Stimulated activated CD4-positive, alpha-beta T cell treated with anti-CD3 and anti-CD28 coated beads, Interleukin-12 subunit alpha, Interleukin-12 subunit beta, amount 100 ng/mL, for 4 hours (primary cell): Measurements from ENCODE around the gene SRGAP3.
A peak's percentile ranks its signal among the peaks of the same experiment; 100 is the strongest.

Source experiments
- DNase-seq: peaks from one replicate; pipeline ENCODE4 v3.0.0-alpha.2; 2020

SRGAP3 gene

DNA sequence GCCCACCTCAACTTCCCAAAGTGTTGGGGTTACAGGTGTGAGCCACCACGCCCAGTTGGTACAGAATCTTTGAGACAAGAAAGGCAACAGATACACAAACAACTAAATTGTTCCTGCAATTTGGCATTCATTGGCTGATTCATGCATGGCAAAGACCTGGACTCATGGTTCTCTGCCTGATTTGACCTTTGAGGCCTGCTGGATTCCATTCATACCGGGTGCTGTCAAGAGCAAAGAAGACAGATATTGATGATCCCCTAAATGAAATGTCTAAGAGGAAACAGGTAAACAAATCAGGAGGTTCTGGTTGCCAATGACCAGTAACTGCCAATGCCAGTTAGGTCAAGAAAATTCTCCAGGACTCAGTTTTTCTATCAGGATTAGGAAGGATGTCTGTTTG is 242.2 kb downstream of the SRGAP3 start:
- DNase-seq: no peak

DNA sequence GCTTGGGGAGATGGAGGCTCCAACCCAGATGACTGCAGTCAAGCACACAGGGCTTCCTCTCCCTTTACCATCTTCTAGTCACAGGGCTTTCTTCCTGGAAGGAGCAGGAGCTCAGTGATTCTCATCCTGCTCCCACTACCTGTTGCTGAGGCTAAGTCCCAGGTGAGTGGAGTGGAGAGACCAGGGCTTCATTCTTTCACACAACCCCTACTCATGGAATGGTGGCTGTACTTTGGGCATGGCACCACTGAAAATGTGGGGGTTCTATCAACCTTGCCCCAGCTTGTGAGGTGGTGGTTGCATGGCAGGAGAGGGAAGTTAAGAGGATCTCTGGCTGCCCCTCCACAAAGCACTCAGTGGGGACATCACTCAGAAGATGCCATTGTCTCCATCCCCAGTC is 249.4 kb downstream of the SRGAP3 start:
- DNase-seq: no peak

DNA sequence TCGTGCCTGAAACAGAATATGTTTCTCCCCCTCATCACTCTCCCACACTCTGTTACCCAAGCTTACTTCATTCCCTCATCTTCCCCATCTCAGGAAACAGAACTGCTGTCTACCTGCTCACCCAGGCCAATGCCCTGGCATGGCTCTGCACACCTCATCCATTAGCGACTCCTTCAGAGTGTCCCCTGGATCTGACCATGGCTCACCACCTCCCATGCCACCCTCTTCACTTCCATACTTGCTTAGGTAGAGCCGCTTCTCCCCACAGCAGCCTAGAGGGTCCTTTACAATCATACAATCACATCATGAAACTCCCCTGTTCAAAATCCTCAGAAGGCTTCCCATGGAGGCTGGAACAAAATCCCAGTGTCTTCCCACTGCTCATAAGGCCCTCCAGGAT is 252.3 kb downstream of the SRGAP3 start:
- no peak for DNase-seq

DNA sequence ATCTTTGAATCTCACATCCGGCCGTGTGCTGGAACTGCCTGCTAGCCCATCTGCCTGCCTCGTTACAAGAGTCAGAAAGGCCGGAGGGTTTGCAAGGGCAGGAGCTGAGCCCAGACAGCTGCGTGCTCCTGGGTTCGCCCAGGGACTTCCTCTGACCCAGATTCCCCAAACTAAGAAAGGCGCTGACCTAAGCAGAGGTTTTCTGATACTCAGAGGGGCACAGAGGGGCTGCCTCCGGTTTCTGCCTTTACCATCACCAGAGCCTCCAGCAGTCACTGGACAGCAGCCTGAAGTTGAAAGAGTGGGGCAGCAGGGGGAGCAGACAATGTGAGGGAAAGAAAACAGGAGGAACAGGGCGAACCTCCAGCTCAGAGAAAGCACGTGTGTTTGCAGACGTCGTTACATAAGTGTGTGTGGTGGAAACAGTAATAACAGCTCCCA is 252.7 kb downstream of the SRGAP3 start:
- DNase-seq: no peak

GRCh38 chr3:8996216-8996615 is 253.2 kb downstream of the SRGAP3 start:
- no peak for DNase-seq

- DNase-seq: no peak
Observed at GRCh38 chr3:8994226-8994625, 255.2 kb downstream of the SRGAP3 start.

- no peak for DNase-seq
Observed at GRCh38 chr3:8993331-8993730, 256.1 kb downstream of the SRGAP3 start.

GRCh38 chr3:8992854-8993253 is 256.6 kb downstream of the SRGAP3 start:
- no peak for DNase-seq

DNA sequence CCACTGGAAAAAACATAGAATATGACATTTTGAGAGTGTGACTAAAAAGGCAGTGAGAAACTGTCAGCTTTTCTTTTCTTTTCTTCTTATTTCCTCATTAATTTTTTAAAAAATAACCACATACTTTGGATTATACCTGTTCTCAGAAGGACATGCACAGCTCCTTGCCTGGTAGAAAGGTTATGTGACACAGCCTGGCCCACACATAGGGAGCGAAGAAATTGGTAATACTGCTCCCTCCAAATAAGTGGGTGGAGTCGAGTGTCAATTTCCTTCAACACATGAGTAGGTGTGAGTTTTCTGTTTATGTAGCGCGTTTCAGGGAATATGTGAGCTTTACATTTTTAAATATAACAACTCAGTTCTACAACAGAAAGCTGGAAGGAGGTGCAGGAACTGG is 257.2 kb downstream of the SRGAP3 start:
- no peak for DNase-seq

DNA sequence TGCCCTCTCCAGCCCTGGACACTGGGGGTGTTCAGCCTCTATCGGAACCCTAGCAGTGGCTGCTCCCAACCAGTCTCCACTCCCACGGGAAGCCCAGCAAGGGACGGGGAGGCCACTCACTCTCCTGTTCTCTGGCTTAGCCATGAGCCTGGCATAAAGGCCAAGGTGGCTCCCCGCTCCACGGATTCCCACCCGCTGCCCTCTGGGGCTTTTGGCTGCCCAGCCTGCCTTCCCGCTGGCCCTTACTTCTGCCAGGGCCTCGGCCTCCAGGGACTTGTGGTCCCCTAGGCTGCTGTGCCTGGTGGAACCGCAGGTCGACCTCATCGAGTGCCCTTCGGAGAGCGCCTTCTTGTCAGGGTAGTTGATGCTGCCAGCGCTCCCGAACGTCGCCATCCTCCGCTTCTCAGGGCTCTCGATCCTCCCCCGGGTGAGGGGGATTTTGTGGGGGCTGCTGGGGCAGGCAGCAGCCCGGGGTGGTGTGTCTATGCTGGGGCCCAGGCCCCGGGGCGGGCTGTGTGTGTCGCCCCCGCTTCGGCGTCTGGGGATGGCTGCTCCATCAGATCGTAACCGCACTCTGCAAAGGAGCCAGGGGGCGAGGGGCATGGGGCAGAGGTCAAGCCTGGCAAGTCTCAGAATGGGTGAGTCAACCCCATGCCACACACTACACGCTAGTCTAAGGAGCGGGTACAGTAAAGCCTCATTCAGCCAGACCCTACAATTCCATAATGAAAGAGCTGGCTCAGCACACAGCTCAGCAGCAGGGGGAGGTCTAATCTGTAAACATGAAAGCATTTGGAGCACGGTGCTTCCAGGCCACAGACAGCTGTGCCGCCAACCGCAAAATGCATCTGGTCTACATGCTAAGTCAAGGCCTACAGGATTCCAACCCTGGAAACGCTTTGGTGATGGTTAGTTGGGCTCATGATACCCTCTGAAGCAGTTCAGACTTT is 258.9 kb downstream of the SRGAP3 start:
- no peak for DNase-seq

- no peak for DNase-seq
Observed at GRCh38 chr3:8988791-8989558, 260.5 kb downstream of the SRGAP3 start.

DNA sequence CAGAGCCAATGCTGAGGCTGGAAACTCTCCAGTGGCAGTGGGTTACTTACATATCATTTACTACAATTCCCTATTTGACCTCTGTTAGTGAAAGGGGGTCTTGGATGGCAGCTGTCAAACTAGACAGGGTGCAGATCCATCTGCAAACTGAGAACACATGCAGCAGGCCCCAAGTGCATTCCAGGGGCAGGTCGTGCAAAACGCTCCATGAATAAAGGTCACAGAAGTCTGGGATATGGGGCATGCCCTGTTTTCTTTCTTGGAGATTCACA is 261.1 kb downstream of the SRGAP3 start:
- no peak for DNase-seq

DNA sequence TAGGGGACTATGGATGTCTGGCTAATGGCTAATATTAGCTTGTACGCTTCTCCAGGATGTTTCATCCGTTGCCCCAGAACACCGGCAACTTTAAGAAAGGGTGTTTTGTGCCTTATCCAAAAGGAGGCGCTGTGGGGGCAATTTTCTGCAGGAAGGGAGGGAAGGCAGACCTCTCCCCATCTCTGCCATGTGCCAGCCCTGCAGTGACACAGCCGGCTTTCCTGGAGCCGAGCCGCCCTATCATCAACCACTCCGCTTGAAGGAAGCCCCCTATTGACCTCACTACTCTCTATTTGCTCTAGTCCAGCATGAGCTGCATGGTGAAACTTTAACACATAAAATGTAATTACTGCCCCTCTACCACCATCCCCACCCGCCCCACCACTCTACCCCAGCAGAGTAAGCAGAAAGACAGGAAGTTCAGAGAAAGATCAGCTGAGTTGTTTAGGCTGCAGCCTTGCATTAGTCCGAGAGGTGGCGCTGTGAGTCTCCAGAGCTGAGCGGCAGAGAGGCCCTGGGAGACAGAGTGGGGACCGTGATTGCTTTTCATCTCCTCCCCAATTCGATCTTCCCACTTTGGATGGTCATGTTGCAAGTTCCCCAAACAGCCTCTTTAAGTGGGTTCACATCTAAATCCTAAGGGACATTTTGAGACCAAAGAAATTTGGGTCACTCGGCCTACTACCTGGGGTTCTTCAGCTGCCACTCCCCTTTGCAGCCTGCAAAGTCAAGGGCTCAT is 261.6 kb downstream of the SRGAP3 start:
- DNase-seq: peak; percentile 54

- no peak for DNase-seq
Observed at GRCh38 chr3:8987226-8987625, 262.2 kb downstream of the SRGAP3 start.

GRCh38 chr3:8986741-8987140 is 262.7 kb downstream of the SRGAP3 start:
- DNase-seq: no peak

DNA sequence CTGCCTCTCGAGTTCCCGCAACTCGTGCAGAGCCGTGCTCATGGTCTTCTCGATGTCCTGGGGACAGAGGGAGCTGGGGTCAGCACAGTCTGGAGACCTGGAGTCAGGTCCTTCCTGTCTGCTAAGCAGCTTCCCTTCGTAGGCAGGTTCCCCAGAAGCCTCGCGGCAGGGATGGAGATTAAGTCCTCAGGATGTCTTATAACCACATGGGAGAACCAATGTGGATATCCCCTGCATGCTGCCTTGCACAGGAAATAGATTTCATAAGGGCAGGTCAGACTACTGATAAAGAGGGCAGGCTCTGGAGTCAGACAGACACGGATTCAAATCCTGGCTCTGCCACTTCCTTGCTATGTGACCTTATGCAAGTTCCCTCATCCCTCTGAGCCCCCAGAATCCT is 263.6 kb downstream of the SRGAP3 start:
- DNase-seq: no peak

DNA sequence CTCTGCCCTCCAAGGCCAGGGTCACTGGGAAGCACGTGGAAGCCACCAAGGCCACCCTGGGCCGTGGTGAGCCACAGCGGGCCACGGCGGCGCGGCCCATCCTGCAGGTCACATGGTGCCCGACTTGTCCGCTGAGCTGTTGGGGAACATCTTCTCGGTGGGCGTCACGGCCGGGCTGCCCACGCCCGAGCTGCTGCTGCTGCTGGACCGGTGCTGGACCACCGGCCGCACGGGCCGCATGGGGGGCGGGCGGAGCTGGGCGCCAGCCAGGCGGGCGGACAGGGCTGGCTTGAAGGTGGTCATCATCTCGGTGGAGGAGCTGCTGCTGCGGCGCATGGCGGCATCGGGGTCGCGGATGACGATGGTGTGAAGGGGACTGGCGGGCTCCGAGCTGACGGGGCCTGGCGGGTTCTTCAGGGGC is 264.0 kb downstream of the SRGAP3 start:
- no peak for DNase-seq

- no peak for DNase-seq
Observed at GRCh38 chr3:8984526-8984925, 264.9 kb downstream of the SRGAP3 start.

- DNase-seq: no peak
Observed at GRCh38 chr3:8984081-8984480, 265.4 kb downstream of the SRGAP3 start.

DNA sequence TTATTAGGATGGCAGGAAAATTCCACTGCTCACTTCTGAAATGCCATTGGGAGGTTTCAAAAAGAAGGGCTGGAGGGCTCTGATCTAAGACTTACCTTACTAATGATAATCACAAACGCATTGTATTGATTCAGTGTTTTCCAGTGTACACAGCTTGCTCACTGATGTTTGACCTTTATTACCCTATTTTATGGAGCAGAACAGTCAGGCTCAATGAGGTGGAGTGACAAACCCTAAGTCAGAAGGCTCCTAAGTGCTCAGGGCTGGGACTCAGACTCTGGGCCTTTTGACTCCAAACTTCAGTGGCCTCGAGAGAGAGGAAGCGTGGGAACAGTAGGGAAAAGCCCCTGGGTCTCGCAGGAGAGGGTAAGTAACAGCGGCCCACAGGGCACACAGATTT is 265.9 kb downstream of the SRGAP3 start:
- no peak for DNase-seq

- no peak for DNase-seq
Observed at GRCh38 chr3:8983026-8983425, 266.4 kb downstream of the SRGAP3 start.

DNA sequence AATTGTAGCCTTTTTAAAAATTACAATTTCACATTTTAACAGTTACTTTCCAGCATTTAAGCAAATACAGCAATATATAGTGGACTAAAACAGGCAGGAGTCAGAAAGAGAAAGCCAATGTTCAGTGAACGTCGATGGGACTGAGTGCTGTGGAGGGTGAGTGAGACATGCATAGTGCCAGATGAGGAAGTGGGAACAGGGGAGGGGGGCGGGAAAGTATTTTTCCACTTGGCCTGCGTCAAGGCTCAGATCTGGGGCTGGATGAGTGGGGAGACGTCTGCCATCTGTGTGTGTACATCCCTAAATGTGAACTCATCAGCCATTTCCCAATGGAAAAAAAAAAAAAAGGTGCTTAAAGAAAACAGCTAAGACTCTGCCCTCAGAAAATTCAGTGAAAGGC is 266.9 kb downstream of the SRGAP3 start:
- no peak for DNase-seq

GRCh38 chr3:8981700-8982099 is 267.7 kb downstream of the SRGAP3 start:
- DNase-seq: no peak

DNA sequence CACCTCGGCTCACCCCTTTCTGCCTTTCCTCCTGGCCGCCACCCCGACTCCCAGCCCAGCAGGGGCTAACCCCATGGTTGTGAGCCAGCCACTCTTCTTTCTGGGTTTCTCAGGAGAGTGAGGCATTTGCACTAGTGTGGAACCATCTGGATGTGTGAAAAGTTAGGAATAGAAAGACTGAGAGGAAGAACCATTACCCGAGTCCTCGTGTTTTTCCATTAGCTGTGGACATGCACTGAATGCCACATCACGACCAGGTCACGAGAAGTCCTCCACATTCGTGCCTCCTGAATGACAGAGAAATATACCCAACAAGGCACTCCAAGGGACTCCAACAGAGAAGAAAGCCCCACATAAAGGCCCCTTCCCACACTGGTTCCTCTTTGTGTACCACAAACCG is 268.1 kb downstream of the SRGAP3 start:
- DNase-seq: no peak
